ENCODE measurements around the gene RIPK3.

DNA sequence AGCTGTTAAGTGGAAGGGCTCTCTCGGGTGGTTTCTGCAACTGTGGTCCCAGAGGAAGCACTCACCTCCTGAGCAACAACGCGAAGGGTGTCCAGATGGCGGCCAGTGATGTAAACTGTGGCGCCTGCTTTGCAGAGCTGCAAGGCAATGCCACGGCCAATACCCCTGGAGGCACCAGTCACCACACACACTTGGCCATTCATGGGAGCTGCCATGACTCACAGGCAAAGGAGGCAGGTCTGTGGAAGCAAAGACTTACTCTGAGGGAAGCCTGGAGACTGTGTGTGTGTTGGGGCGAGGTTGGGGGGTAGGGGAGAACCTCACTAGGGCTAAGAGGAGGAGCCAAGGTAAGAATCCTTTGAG, 40.9 kb downstream of the RIPK3 start:
- TF ChIP-seq, protein P1, sequence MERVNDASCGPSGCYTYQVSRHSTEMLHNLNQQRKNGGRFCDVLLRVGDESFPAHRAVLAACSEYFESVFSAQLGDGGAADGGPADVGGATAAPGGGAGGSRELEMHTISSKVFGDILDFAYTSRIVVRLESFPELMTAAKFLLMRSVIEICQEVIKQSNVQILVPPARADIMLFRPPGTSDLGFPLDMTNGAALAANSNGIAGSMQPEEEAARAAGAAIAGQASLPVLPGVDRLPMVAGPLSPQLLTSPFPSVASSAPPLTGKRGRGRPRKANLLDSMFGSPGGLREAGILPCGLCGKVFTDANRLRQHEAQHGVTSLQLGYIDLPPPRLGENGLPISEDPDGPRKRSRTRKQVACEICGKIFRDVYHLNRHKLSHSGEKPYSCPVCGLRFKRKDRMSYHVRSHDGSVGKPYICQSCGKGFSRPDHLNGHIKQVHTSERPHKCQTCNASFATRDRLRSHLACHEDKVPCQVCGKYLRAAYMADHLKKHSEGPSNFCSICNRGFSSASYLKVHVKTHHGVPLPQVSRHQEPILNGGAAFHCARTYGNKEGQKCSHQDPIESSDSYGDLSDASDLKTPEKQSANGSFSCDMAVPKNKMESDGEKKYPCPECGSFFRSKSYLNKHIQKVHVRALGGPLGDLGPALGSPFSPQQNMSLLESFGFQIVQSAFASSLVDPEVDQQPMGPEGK (CRISPR knock-in tag; IDR thresholded peaks at IDR 0.05; ENCODE audit: borderline replicate concordance): no peak
- TF ChIP-seq ZNF70 (CRISPR knock-in tag; IDR thresholded peaks at IDR 0.05): no peak
- no peak for TF ChIP-seq ZFP3 (CRISPR knock-in tag; IDR thresholded peaks at IDR 0.05)
- TF ChIP-seq SNAI2 (CRISPR knock-in tag; IDR thresholded peaks at IDR 0.05): no peak
- no peak for TF ChIP-seq ARNTL (CRISPR knock-in tag; IDR thresholded peaks at IDR 0.05; ENCODE audit: borderline replicate concordance, low read depth)
- TF ChIP-seq ZFP30 (CRISPR knock-in tag; IDR thresholded peaks at IDR 0.05): no peak
- TF ChIP-seq OSR1 (CRISPR knock-in tag; IDR thresholded peaks at IDR 0.05): no peak
- no peak for TF ChIP-seq ZNF565 (CRISPR knock-in tag; conservative IDR thresholded peaks at IDR 0.05; ENCODE audit: low read depth)
- TF ChIP-seq TOX (CRISPR knock-in tag; IDR thresholded peaks at IDR 0.05; ENCODE audit: borderline replicate concordance): no peak
- TF ChIP-seq ESRRG (CRISPR knock-in tag; IDR thresholded peaks at IDR 0.05): no peak
- no peak for TF ChIP-seq RARB (CRISPR knock-in tag; IDR thresholded peaks at IDR 0.05)
- TF ChIP-seq TSHZ2 (CRISPR knock-in tag; IDR thresholded peaks at IDR 0.05): no peak
- no peak for TF ChIP-seq ZNF8 (CRISPR knock-in tag; IDR thresholded peaks at IDR 0.05)
- no peak for TF ChIP-seq TCF4 (CRISPR knock-in tag; IDR thresholded peaks at IDR 0.05; ENCODE audit: borderline replicate concordance)
